HG02840 (cell line): ENCODE results near the gene RSPH6A.

Source experiments
- ATAC-seq: cut with Tn5 transposase; IDR thresholded peaks from one replicate; pipeline ENCODE4 v1.9.1; 2021; ENCODE audit warnings: mild to moderate bottlenecking, moderate library complexity, moderate number of reproducible peaks; ENCODE audit not compliant: unreplicated experiment, low FRiP score

RSPH6A gene

DNA sequence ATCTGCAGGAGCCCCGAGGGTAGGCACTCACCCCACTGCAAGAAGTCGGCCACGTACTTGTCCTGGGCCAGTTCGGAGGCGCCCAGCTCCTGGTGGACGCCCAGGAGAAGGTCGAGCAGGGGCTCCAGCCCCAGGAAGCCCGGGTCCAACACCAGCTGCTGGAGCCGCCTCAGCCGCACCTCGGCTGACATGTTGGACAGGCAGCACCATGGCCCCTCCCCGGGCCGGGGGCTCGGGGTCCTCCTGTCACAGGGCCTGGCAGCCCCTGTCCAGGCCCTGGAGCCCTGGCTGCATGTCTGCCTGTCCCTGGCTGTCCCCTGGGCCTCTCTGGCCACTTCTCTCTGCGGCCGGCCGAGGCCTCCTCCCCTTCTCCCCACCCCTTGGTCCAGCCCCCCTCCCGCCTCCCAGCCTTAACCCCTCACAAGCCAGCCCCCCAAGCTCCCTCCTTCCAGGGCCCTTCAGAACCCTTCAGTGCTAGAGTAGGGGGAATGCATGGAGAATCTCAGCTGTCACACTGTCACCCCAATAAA lies 32.9 kb downstream of the RSPH6A start, which contains the start of gene DMPK:
TSS of gene DMPK (minus strand) at position 329 of the 530 bp plus-strand sequence. CDS start at position 191, 138 bp downstream.
- ATAC-seq, result no peak

DNA sequence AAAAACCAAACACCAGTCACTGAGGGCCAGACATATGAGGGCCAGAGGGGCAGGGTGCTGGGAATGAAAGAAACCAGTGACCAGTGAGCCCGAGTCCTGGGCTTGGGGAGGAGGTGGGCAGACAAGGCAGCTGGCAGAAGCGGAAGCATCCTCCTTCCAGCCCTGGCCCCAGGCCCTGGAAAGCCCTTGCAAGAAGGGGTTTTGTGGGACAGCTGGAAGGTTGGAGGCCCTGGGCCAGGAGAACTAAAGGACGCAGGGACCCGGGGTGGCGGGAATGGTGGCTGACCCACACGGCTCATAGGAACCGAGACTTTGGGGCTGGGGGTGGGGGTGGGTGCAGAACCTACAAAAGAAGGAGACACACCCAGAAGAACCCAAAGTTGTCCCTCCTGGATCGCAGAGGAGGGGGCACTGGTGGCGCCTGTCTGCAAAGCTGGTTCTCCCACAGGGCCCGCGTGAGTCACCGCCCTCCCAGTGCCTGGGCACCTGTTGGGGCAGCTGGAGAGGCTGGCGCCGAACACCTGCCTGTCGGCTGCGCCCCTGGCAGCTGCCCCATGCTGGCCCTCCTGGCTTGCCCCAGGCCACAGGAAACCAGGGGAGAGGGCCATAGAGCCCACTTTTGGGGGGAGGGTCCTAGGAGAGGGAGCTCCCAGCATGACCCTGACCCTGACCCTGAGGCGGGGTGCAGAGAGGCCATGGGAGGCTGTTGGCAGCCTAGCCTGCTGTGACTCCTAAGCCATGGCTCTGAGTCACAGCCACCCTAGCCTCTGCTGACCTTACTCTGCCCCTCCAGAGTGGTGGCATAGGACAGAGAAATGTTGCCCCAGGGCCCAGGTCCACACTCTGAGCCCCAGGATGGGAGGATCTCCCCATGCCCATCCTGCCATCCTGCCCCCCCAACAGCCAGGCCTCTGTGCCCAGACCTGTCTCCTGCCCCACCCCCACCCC lies 33.6 kb downstream of the RSPH6A start:
- ATAC-seq, result no peak

DNA sequence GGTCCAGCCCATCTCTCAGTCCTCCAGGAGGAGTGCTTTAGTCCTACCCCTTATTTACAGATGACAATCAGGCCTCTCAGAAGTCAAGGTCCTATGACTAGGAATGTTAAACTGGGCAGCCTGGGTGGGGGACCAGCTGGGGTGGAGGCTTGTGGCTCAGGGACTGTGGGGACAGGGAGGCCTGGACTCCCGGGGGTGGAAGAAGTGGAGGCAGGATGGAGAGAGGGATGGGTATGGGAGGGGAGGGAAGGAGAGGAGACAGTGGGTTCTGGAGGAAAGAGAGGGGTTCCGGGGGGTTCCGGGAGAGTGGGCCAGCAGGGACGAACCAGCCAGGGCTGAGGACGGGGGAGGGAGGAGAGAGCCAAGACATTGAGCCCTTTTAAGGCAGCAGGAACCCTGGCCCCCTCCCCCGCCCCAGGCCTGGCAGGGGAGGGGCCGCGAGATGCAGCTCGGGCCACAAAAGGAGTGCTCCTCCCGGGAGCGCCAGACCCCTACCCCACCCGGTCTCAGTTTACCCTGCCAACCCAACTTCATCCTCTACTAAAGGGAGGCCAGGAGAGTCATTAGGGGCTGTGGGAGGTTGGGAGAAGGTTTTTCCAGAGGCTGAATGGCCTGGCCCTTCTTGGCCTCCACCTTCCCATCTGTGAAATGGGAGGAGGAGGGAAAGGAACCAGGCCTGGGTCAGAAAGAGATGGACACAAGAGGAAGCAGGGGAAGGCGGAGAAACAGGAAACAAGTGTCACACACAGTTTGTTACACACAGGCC lies 34.5 kb downstream of the RSPH6A start:
- ATAC-seq, result no peak

DNA sequence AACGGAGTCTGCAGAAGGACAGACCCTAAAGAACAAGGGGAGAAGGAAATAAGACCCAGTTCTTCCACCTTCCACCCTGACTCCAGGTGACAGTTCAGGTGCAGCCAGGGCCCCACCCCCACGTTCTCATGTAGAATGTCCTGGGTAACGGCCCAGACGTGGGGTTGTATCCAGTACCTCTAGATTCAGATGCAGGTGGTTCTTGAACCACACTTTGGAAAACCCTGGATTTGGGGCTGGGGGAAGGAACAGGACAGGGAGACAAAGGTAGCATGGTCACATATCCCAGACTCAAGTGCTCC lies 35.0 kb downstream of the RSPH6A start:
- ATAC-seq, result no peak

DNA sequence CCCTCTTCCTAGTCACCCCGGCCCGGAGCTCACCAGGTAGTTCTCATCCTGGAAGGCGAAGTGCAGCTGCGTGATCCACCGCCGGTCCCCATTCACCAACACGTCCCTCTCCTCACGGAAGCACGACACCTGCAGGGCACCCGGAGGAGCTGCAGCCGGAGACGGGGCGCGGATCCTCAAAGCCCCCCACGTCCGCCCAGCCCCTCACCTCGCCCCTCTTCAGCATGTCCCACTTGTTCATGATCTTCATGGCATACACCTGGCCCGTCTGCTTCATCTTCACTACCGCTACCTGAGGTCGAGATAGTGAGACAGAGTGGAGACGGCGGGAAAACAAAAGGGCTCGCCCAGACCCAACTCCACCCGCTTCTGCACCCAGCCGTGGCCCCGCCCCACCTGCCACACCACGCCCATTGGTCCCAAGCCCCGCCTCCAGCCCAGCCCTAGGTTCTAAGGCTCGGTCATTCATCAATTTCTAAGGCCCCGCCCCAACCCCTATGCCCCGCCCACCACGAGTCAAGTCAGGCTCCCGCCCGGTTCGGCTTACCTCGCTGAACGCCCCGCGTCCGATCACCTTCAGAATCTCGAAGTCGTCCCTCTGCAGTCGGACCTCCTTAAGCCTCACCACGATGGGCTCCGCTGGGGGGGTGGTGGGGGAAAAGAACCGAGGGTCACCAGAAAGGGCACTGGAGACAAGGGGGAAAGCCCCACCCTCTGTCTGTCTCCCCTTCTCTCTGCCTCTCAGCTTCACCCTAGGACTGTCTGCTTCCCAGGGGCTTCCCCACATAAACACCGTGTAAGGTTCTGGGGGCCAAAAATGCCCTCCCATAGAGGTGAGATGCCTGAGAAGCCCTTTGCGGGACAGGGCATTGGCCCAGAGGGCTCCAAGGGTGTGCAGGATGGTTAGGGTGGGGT lies 35.6 kb downstream of the RSPH6A start:
- no peak for ATAC-seq

DNA sequence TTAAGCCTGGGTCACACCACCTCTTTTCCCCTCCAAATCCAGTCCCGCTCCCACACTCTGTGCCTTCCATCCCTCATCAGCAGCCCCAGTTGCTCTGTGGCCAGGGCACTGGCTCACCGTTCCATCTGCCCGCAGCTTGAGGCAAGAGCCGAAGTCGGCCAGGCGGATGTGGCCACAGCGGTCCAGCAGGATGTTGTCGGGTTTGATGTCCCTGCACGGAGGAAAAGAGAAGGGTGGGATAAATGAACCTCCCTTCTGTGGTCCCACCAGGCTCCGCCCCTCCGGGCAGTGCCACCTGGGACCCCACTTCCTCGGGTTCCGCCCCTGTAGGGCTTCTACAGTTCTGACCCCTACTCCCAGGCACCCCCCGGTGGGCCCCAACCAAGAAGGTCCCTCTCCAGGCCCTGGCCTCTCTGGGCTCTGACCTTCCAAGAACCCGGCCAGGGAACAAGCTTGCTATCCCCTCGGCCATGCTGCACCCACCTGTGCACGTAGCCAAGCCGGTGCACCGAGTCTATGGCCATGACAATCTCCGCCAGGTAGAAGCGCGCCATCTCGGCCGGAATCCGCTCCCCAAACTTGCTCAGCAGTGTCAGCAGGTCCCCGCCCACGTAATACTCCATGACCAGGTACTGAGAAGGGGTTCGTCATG lies 37.0 kb downstream of the RSPH6A start:
- no peak for ATAC-seq

DNA sequence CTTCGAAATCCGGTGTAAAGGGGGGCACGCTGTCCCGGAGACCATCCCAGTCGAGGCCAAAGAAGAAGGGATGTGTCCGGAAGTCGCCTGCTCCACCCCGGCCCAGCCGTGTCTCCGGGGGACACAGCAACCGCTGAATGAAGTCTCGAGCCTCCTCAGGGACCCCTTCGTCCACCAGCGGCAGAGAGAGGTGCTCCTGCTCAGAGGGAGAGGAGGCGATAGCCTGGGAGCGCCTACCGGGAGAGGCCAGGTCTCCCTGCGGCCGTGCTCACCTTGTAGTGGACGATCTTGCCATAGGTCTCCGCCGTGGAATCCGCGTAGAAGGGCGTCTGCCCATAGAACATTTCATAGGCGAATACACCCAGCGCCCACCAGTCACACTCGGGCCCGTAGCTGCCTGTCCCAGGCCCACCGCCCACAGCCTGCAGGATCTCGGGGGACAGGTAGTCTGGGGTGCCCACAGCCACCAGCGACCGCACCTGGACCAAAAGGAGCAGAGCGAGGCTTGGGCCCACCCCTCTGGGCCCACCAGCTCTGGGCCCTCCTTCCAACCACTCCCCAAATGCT lies 37.6 kb downstream of the RSPH6A start:
- ATAC-seq, result no peak

DNA sequence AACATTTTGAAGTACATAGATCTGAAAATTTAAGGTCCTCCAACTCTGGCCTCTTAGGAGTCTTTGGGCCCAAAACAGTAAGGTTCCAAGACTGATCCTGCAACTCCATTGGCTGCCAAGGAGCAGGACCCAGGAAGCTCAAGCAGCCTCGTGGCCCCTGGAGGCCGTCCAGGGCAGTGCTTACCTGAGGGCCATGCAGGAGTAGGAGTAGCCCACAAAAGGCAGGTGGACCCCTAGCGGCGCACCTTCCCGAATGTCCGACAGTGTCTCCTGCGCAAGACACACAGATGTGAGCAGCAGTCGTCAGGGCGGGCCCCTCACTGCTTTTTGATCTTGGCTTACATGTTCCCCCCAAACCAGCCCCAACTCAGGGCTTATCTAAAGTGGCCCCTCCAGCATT lies 40.3 kb downstream of the RSPH6A start:
- ATAC-seq, result no peak

DNA sequence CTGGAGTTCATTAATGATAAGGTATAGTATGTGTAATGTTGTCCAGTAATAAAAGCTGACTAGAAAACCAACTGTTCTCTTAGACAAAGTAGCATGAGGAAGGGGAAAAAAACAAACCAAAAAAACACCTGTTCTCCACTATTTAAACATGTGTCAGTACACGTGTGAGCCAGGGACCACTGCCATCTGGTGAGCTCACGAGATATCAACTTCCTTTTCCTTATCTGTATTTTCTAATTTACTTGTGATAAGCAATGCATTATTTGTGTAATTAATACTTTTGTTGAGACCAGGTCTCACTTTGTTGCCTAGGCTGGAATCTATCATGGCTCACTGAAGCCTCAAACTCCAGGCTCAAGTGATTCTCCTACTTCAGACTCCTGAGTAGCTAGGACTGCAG lies 41.7 kb downstream of the RSPH6A start:
- ATAC-seq, result no peak

DNA sequence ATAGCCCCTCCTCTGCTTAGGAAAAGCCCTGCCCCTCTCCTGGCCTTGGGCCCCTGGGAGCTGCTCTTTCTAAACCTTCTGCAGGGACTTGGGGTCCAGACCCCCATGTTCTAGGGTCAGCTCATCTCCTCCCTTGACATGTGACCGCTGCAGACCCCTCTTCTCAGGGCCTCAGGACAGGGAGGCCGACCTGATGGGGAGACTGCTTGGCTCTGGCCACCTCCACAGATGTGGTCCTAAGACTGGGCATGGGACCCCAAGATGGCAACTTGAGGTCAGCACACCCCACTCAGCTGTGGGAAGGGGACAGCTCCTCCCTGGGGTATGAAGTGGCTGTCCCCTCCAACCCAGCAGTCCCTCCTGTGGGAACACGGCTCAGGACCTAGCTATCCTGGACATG lies 42.2 kb downstream of the RSPH6A start:
- ATAC-seq, result no peak

DNA sequence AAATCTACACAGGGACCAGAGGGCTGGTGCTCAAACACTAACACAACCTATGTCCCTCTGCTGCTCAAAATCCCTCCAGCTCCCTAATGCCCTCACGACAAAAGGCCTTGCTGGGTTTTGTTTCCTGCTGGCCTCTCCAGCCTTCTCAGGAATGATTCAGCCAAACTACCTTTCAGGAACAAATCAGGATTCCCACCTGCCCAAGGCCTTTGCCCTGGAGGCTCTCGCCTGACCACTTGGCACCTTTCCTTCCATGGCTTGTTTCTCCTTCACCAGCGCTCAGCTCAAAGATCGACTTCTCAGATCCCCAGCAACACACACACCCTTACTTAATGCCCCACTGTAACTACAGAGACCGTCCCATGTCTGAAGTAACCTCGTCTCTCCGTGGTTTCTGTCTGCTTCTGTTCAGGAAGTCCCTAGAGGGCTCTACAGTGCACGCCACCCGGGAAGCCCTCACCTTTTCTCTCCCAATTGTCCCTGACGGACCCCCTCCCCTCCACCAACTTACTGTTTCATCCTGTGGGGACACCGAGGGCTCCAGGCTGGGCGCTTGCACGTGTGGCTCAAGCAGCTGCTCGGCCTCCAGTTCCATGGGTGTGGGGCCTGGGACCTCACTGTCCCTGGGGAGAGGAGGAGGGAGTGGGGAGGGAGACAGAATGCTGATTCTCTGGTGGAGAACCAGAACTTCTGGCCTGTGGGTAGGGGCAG lies 42.8 kb downstream of the RSPH6A start:
- no peak for ATAC-seq

DNA sequence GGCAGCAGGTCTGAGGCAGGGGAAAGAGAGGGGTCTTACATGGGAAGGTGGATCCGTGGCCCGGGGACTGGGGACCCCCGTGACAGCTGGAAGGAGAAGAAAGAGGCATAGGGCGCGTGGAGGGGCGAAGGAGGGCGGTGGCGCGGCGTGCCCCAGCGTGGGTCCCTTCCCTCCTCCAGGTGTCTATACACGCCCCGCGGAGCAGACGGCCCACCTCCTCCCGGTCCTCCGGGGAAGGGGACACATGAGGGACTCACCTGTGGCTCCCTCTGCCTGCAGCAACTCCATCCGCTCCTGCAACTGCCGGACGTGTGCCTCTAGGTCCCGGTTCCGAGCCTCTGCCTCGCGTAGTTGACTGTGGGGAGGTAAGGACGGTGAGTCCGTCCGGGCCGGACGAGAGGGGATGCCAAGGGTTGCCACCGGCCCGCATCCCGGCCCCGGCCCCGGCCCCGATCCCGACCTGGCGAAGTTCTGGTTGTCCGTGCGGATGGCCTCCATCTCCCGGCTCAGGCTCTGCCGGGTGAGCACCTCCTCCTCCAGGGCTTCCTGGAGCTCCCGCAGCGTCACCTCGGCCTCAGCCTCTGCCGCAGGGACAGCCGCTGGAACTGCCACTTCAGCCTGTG lies 43.7 kb downstream of the RSPH6A start:
- no peak for ATAC-seq

DNA sequence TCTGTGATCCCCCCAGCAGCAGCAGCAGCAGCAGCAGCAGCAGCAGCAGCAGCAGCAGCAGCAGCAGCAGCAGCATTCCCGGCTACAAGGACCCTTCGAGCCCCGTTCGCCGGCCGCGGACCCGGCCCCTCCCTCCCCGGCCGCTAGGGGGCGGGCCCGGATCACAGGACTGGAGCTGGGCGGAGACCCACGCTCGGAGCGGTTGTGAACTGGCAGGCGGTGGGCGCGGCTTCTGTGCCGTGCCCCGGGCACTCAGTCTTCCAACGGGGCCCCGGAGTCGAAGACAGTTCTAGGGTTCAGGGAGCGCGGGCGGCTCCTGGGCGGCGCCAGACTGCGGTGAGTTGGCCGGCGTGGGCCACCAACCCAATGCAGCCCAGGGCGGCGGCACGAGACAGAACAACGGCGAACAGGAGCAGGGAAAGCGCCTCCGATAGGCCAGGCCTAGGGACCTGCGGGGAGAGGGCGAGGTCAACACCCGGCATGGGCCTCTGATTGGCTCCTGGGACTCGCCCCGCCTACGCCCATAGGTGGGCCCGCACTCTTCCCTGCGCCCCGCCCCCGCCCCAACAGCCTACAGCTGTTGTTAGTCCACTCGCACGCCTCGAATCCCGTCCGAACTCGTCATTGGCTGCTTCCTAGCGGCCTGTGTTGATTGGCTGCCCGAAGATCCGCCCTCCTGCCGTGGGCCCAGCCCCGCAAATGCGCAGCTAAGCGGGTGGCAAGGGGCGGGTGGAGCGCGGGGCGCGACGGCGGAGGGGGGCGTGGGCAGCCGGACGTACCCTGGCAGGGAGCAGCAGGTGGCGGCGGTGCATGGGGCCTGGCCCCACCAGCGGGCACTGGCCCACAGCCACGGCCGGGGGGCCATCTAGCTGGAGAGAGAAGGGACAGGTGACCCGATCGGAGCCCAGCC lies 44.7 kb downstream of the RSPH6A start:
- peak; percentile 48 for ATAC-seq

DNA sequence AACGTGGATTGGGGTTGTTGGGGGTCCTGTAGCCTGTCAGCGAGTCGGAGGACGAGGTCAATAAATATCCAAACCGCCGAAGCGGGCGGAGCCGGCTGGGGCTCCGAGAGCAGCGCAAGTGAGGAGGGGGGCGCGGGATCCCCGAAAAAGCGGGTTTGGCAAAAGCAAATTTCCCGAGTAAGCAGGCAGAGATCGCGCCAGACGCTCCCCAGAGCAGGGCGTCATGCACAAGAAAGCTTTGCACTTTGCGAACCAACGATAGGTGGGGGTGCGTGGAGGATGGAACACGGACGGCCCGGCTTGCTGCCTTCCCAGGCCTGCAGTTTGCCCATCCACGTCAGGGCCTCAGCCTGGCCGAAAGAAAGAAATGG lies 45.3 kb downstream of the RSPH6A start:
- ATAC-seq, result peak; percentile 5

DNA sequence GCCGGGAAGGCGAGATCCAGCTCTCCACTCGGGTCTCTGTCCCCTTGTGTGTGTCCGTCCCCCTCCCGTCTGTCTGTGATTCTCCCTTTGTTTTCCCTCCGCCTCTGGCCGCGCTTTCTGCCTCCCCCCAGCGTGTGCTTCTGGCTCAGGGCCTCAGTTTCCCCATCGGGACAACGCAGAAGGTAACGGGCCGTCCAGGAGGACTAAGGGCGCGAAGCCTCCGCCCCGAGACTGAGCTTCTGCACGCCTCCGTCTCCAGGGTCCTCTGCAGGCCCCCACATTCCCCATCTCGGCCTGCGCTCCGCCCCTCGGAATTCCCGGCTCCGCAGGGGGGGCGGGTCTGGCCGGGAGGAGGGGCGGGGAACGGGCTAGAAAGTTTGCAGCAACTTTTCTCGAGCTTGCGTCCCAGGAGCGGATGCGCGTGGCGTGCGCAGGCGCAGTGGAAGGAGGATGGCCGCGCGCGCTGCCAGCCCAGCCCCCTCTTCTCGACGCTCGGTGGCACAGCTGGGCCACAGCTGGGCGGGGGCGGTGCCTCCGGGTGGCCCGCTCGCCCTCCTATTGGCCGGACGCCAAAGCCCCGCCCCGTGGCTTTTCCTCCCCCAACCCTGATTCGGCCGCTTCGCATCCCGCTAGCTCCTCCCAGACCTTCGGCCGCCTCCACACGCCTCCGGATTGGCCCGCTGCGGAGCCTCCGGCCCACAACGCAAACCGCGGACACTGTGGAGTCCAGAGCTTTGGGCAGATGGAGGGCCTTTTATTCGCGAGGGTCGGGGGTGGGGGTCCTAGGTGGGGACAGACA lies 45.9 kb downstream of the RSPH6A start, which contains the start of gene SIX5:
TSS of gene SIX5 (minus strand) at position 269 of the 799 bp plus-strand sequence. CDS start 408 bp downstream, outside the sequence.
- ATAC-seq, result peak; percentile 46

DNA sequence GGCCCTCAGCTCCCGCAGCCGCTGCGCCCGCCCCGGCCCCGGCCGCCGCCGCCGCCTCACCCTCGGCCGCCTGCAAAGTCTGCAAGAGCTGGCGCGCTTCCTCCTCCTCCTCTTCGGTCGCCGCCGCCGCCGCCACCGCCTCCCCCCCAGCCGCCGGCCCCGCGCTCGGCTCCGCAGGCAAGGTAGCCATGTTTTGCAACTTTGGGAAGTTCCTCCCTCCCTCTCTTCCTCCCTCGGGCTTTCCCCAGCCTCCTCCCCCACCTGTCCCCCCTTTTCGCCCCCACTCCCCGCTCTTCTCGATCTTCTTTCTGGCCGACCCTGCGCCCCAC lies 46.5 kb downstream of the RSPH6A start:
- no peak for ATAC-seq
